Lower leg skin (tissue), 3 donors: ENCODE data around the gene PMVK.

ENCODE experiments used
- POLR2A ChIP-seq, 2 donors: fragments of 450-650 bp; IDR thresholded peaks; one replicate each; pipeline ENCODE4 v1.6.1; 2016 to 2017; ENCODE audit warnings: antibody characterized with exemption in 2 of 2, mild to moderate bottlenecking in 1 of 2, moderate library complexity in 1 of 2
- TF ChIP-seq, protein P1 (sequence below), 3 donors: fragments of 450-650 bp; IDR thresholded peaks; one replicate each; pipeline ENCODE4 v1.5.1; 2016; ENCODE audit warnings: antibody characterized with exemption in 3 of 3, mild to moderate bottlenecking in 3 of 3, moderate library complexity in 2 of 3

DNA sequence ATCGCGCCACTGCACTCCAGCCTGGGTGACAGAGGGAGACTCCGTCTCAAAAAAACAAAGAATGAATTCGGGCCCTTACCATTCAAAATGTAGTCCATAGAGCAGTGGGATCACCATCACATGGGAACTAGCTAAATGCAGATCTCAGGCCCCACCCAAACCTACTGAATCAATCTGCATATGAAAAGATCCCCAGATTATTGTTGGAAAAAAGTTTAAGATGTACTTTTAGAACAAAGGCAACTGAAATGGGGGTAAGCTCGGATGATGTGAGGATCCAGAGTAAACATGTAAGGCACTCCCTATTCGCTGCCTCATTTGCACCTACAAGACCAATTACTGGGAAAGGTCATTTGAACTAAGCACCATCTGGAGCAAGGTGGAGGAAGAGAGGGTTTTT is 45.8 kb upstream of the PMVK start:
- TF ChIP-seq, protein P1, sequence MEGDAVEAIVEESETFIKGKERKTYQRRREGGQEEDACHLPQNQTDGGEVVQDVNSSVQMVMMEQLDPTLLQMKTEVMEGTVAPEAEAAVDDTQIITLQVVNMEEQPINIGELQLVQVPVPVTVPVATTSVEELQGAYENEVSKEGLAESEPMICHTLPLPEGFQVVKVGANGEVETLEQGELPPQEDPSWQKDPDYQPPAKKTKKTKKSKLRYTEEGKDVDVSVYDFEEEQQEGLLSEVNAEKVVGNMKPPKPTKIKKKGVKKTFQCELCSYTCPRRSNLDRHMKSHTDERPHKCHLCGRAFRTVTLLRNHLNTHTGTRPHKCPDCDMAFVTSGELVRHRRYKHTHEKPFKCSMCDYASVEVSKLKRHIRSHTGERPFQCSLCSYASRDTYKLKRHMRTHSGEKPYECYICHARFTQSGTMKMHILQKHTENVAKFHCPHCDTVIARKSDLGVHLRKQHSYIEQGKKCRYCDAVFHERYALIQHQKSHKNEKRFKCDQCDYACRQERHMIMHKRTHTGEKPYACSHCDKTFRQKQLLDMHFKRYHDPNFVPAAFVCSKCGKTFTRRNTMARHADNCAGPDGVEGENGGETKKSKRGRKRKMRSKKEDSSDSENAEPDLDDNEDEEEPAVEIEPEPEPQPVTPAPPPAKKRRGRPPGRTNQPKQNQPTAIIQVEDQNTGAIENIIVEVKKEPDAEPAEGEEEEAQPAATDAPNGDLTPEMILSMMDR (IDR thresholded peaks at IDR 0.05) = no peak
- TF ChIP-seq POLR2A (IDR thresholded peaks at IDR 0.05) = no peak
